Epithelial cell of esophagus (primary cell): Measurements from ENCODE around the gene CCSER1.

Experiments
- DNase-seq: peaks from one replicate; pipeline ENCODE4 v3.0.0; 2010; ENCODE audit warnings: low read depth
- H3K4me3 ChIP-seq: 2 replicates; pipeline ENCODE4 v1.5.1; 2011; ENCODE audit warnings: mild to moderate bottlenecking, low read length, control low read depth
- CTCF ChIP-seq: IDR thresholded peaks from 2 replicates; pipeline ENCODE4 v1.5.1; 2011; ENCODE audit warnings: low read depth, mild to moderate bottlenecking, low read length, control low read depth, inconsistent platforms; ENCODE audit not compliant: insufficient read depth; ENCODE audit errors: missing control alignments

Gene CCSER1

GRCh38 chr4:90246816-90247215 is 119.6 kb downstream of the CCSER1 start:
- H3K4me3 ChIP-seq, result no peak overlapping the region
- no peak for TF ChIP-seq CTCF
- DNase-seq, result peak; percentile 82

- no peak for TF ChIP-seq CTCF
- H3K4me3 ChIP-seq, result no peak overlapping the region
- peak; percentile 24 for DNase-seq
These were observed 127.2 kb downstream of the CCSER1 start for GRCh38 chr4:90254357-90254756.

GRCh38 chr4:90274175-90274574 is 147.0 kb downstream of the CCSER1 start:
- DNase-seq, result no peak
- TF ChIP-seq CTCF, result no peak
- H3K4me3 ChIP-seq, result no peak overlapping the region

- no peak for TF ChIP-seq CTCF
- H3K4me3 ChIP-seq, result no peak overlapping the region
- no peak for DNase-seq
These were observed 153.8 kb downstream of the CCSER1 start for GRCh38 chr4:90280954-90281353.

DNA sequence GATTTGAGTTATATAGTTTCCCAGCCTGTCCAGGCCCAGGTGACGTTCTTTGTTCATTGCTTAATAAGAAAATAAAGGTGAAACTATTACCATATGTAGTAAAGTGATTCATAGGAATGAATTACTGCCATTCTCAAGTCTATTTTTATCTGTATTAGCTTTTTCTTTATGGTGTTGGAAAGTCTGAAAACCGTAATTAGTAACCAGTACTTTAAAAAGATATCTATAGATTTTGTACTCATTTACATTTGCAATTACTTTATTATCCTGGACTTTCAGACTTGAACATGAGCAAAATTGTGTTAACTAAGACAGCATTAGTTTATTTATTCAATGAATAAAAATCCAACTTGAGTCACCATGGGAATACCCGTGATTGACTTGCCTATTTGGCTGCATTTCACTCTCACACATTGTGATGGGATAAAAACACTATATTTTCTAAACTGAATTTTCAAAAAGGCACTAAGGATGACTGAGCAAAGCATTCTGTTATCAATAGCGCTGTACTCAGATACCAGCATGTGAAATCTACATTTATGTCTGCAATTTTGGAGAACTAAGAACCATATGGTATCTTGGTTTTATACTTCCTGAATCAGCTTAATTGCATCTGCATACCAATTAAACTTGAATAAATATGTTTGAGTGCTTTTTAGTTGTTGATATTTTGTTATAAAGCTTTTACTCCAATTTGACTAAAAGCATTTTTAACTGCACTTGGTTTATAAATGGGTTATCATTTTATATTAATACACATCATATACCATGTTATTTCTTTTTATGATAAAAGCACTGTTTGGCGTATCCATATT is 154.6 kb downstream of the CCSER1 start:
- no peak for DNase-seq
- no peak overlapping the region for H3K4me3 ChIP-seq
- TF ChIP-seq CTCF, result no peak

- no peak overlapping the region for H3K4me3 ChIP-seq
- DNase-seq, result no peak
- no peak for TF ChIP-seq CTCF
These were observed 163.2 kb downstream of the CCSER1 start for GRCh38 chr4:90290345-90290744.

DNA sequence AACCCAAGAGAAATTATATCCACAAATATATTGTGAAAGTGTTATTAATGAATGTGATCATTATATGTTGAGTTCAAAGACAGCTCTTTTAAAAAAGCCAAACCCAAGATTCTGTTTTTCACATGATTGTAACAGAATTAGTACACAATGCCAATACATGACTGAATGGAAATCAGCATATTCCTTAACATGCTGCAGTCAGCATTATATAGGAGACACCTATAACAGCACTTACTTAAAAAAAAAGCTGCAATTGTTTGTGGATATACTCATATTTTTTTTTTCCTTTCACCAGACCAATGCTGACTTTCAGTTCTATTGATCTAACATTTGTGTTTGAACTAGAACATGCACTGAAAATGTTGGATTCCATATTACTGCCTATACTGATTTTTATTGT is 165.2 kb downstream of the CCSER1 start:
- H3K4me3 ChIP-seq, result no peak overlapping the region
- no peak for DNase-seq
- no peak for TF ChIP-seq CTCF
